ENCODE data around the gene ZNF608. TPM values are rescaled to one million over a fixed set of nuclear protein-coding genes. Genes with fewer than 3 reads are reported as not detected.

Gene ZNF608
- total RNA-seq, 1 donor from 2014 or later = 63.0 TPM

DNA sequence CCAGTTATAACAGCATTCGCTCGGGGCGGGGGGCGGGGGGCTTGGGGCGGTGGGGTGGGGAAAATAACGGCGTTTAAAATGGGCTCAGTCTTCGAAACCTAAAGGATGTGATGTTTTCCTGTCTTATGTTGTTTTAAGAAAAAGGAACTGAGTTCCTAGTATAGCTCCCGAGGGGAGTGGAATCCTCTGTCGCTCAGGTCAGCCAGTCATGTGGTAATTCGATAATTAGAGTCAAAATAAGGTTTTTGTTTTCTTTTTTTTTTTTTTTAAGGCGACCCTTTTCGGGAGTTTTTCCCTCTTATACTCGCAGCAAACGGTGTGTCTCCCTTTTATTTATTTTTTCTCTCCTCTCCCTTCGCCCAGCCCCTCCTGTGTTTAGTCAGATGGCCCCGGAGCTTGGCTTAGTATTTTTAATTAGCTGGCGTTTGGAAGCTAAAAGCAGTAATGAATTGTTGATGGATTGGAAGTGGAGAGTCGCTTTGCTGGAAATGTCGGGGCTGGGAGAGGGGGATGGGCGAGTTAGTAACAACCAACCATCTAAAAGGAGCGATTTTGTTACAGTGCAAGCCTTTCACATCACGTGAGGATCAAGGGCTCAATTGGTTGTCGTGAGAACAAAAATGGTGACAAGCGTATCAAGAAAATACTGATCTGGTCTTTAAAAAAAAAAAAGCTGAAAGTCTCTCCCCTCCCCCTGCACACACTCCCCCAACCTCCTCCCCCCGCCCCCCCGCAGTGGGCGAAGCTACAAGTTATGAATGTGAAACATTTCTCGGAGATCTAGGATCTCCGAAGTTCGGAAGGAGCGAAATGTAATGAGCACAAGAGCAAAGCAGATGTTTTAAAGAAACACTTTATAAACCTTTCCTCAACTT is 714 bp upstream of the ZNF608 start:
- Mint-ChIP-seq H3K27ac (no peak overlapping the region), H3K36me3 (peaks cover 3% of the 10 kb centered on the region), H3K4me3 (no peak overlapping the region), H3K9me3 (no peaks in the 10 kb centered on the region), H3K4me1 (ENCODE audit: unreplicated experiment) (peaks cover 9% of the 10 kb centered on the region), H3K27me3 (no peaks in the 10 kb centered on the region)
- no peak for TF ChIP-seq CTCF (conservative IDR thresholded peaks at IDR 0.05)
- DNase-seq (ENCODE audit: extremely low spot score, unreplicated experiment) = peak; percentile 74

DNA sequence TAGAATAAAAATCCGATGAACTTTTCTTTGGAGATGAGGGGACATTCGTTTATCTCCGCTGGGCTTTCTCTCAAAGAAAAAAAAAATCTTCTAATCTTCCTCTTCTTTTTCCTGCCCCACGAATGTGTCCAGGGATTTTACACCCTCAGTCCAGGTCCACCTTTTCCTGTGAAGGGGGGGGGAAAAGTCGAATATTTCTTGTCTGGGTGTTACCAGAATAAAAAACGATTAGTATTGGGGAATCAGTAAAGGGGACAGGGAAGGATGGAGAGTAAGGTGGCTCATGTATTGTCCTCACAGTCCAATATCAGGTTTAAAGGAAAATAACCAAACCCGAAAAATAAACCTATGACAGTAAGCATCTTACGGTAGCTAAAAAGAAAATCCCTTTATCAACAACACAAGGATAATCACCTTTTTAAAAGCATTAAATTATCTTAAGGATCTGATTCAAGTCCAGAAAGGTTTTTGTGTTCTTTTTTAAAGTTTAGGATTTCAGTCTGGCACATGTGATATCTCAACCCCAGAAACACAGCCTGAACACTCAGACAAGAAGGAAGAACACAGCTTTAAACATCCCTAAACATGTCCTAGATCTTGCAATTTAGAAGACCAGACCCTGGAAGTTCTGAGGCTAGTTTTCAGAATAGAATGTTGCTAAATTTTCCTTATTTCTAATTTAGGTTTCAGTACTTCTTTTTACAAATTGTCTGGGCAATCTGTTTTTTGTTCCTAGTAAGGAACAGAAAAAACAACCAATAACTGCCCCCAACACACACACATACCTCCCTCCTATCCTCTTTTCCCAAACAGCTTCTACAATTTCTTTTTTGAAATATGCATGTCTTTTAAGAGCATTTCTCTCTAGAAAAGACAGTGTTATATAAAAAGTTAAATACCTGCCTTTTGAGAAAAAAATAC is 1.2 kb downstream of the ZNF608 start:
- H3K27ac Mint-ChIP-seq = no peak overlapping the region
- H3K4me1 Mint-ChIP-seq (ENCODE audit: unreplicated experiment) = peaks cover 10% of the 10 kb centered on the region

DNA sequence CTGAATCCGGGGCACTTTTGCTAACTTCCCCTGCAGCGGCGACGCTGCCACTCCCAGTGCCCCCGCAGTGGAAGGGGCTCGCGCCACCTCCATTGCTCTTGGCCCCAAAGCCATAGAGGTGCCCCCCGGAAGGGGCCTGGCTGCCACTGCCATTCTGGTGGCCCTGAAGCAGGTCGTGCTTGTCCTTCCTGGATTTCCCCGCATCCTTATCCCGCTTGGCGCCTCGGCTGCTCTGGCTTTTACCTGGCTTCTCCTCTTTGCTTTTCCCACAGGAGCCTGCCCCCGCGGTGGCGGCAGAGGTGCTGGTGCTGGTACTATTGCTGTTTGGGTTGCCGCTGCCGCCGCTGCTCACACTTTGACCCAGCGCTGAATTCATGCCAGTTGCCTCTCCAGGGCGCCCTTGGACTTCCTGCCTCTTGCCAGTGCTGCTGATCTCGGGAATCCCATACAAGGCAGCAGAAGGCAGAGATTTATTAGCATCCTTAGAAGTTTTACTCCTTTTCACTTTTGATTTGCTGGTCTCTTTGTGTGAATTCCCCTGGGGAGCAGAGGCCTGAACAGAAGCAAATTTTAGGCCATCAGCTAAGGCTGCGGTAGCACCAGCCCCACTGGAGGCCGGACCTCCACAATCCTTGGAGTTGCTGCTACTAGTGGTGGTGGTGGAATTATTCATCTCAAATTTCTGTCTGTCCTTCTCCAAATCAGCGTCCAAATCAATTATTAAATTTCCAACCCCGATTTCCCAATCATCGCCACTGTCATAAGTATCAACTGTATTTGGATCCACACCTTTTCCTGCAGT is 2.1 kb downstream of the ZNF608 start:
- H3K9me3 Mint-ChIP-seq = no peaks in the 10 kb centered on the region
- peak; percentile 71 for DNase-seq (ENCODE audit: extremely low spot score, unreplicated experiment)
- no peak for TF ChIP-seq CTCF (conservative IDR thresholded peaks at IDR 0.05)
- no peaks in the 10 kb centered on the region for H3K36me3 Mint-ChIP-seq
- H3K4me3 Mint-ChIP-seq = no peak overlapping the region
- no peak overlapping the region for H3K27ac Mint-ChIP-seq
- H3K27me3 Mint-ChIP-seq = no peaks in the 10 kb centered on the region
- H3K4me1 Mint-ChIP-seq (ENCODE audit: unreplicated experiment) = peaks cover 19% of the 10 kb centered on the region

More for the DNA sequence above, 1.2 kb downstream of the ZNF608 start:
- DNase-seq (ENCODE audit: extremely low spot score, unreplicated experiment) = no peak
- no peaks in the 10 kb centered on the region for H3K36me3 Mint-ChIP-seq
- TF ChIP-seq CTCF (conservative IDR thresholded peaks at IDR 0.05) = no peak
- H3K27me3 Mint-ChIP-seq = no peaks in the 10 kb centered on the region
- no peak overlapping the region for H3K4me3 Mint-ChIP-seq
- no peaks in the 10 kb centered on the region for H3K9me3 Mint-ChIP-seq

GRCh38 chr5:124743602-124744169 is 2.8 kb downstream of the ZNF608 start:
- H3K36me3 Mint-ChIP-seq = no peaks in the 10 kb centered on the region
- no peaks in the 10 kb centered on the region for H3K27me3 Mint-ChIP-seq
- H3K27ac Mint-ChIP-seq = no peak overlapping the region
- DNase-seq (ENCODE audit: extremely low spot score, unreplicated experiment) = no peak
- no peak overlapping the region for H3K4me3 Mint-ChIP-seq
- peaks cover 26% of the 10 kb centered on the region for H3K4me1 Mint-ChIP-seq (ENCODE audit: unreplicated experiment)
- no peaks in the 10 kb centered on the region for H3K9me3 Mint-ChIP-seq
- TF ChIP-seq CTCF (conservative IDR thresholded peaks at IDR 0.05) = no peak
